GM13977 (cell line): ENCODE data around the gene ZNF124.
"Not testable (repeated sequence)": the region's sequence is repeated elsewhere in the genome, so short reads cannot be mapped to it uniquely, and the experiment has no call there.

Experiments
- DNase-seq: peaks from one replicate; pipeline ENCODE4 v3.0.0; 2012; ENCODE audit warnings: low spot score
- CTCF ChIP-seq: IDR thresholded peaks from 2 replicates; pipeline ENCODE4 v1.5.1; 2012; ENCODE audit warnings: mild to moderate bottlenecking, control low read depth; ENCODE audit not compliant: insufficient read depth; ENCODE audit errors: extremely low read depth, missing control alignments
- in situ Hi-C: fragments of 300-500 bp; cut with MboI; formaldehyde crosslinking; loops from one replicate; pipeline ENCODE4 v1.12.0; 2022; ENCODE audit warnings: low sequenced_read_pairs, low pct_unique_long_range_greater_than_20kb, mixed read lengths, inconsistent platforms; ENCODE audit not compliant: unreplicated experiment

Gene ZNF124

GRCh38 chr1:247121382-247121781 is 50.4 kb downstream of the ZNF124 start:
- no peak for DNase-seq
- in situ Hi-C loops = no loop called here
- no peak for TF ChIP-seq CTCF

- DNase-seq, in situ Hi-C loops: not testable (repeated sequence)
Measured at GRCh38 chr1:247120408-247120668, 51.5 kb downstream of the ZNF124 start.

GRCh38 chr1:247119600-247120407 is 52.0 kb downstream of the ZNF124 start:
- TF ChIP-seq CTCF = no peak
- no peak for DNase-seq
- in situ Hi-C loops = no loop called here

GRCh38 chr1:247118946-247119446 is 52.8 kb downstream of the ZNF124 start:
- no peak for TF ChIP-seq CTCF
- DNase-seq = no peak
- in situ Hi-C loops = no loop called here

- in situ Hi-C loops = no loop called here
- TF ChIP-seq CTCF = no peak
- no peak for DNase-seq
Measured at GRCh38 chr1:247115545-247115944, 56.3 kb downstream of the ZNF124 start.

- in situ Hi-C loops = no loop called here
- no peak for TF ChIP-seq CTCF
- DNase-seq = no peak
Measured at GRCh38 chr1:247115141-247115510, 56.7 kb downstream of the ZNF124 start.

- in situ Hi-C loops = no loop called here
- no peak for DNase-seq
- TF ChIP-seq CTCF = no peak
Measured at GRCh38 chr1:247114351-247115140, 57.3 kb downstream of the ZNF124 start.
